GM12864 (cell line): Measurements from ENCODE around the gene DDIT3.
"Not testable (repeated sequence)": the region's sequence is repeated elsewhere in the genome, so short reads cannot be mapped to it uniquely, and the experiment has no call there.

Experiments
- DNase-seq: peaks from one replicate; pipeline ENCODE4 v3.0.0-alpha.2; 2011; ENCODE audit warnings: low read depth
- H3K4me3 ChIP-seq: 2 replicates; pipeline ENCODE4 v1.5.1; 2011; ENCODE audit warnings: mild to moderate bottlenecking, low read depth, low read length, control low read depth
- TF ChIP-seq, protein P1 (sequence below): IDR thresholded peaks from 2 replicates; pipeline ENCODE4 v1.5.1; 2011; ENCODE audit warnings: low read depth, mild to moderate bottlenecking, moderate library complexity, low read length, control low read depth, inconsistent platforms; ENCODE audit errors: missing control alignments

DDIT3 gene

DNA sequence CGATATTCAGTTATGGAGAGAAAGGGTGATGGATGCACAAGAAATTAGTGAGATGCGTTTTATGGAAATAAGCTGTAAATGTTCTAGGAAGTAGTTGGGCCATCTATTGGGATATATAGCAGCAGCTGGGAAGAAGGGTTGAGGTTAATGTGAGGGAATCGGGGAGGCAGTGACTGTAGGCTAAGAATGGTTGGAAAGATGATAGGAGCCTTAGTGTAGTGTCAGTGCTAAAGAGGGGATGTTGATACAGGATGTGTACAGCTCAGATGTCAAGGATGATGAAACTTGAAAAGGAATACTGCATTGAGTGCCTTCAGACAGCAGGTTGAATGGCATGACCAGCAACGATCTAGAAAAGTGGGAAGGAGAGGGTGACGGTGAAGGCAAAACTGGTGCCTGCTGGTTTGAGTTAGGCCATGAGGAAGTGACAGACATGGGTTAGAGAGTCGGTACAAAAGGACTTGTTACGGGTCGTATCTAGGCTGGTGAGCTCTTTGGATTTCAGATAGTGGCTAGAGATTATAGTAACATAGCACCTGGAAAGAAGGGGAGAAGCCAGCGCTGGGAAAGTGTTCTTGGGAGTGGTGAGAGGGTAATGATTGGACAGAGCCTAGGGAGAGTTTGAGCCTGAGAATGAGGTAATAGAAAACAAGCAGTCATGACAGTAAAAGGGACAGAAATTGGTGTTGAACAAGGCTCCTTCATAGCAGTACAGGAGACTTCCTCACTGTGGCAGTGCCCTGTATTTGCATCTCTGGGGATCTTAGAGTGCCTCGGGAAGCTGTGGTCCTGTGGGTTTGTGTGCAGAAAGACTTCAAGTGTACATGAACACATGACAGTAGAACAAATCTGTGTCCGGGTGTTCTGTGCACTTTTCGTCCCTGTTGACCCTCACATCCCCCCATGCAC lies 22.8 kb downstream of the DDIT3 start:
- DNase-seq = no peak
- TF ChIP-seq, protein P1, sequence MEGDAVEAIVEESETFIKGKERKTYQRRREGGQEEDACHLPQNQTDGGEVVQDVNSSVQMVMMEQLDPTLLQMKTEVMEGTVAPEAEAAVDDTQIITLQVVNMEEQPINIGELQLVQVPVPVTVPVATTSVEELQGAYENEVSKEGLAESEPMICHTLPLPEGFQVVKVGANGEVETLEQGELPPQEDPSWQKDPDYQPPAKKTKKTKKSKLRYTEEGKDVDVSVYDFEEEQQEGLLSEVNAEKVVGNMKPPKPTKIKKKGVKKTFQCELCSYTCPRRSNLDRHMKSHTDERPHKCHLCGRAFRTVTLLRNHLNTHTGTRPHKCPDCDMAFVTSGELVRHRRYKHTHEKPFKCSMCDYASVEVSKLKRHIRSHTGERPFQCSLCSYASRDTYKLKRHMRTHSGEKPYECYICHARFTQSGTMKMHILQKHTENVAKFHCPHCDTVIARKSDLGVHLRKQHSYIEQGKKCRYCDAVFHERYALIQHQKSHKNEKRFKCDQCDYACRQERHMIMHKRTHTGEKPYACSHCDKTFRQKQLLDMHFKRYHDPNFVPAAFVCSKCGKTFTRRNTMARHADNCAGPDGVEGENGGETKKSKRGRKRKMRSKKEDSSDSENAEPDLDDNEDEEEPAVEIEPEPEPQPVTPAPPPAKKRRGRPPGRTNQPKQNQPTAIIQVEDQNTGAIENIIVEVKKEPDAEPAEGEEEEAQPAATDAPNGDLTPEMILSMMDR = no peak
- H3K4me3 ChIP-seq = no peak overlapping the region

DNA sequence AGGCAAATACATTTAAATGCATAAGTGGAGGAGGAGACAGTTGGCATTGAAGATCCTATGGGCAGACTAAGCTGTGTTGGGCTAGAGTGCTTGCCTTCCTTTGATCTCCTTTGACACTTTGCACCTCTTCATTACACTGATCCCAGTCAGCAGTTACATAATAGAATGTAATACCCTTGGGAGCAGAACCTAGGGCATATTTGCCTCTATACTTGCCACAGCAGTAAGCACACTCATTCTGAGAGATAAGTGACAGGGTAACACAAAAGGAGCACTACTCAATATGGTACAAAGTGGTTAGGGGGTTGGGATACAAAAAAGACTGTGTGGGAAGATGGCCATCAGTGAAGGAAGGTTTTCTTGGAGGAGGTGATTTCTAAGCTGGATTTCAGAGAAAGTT lies 23.5 kb downstream of the DDIT3 start:
- DNase-seq = no peak
- TF ChIP-seq, protein P1 = no peak
- no peak overlapping the region for H3K4me3 ChIP-seq

DNA sequence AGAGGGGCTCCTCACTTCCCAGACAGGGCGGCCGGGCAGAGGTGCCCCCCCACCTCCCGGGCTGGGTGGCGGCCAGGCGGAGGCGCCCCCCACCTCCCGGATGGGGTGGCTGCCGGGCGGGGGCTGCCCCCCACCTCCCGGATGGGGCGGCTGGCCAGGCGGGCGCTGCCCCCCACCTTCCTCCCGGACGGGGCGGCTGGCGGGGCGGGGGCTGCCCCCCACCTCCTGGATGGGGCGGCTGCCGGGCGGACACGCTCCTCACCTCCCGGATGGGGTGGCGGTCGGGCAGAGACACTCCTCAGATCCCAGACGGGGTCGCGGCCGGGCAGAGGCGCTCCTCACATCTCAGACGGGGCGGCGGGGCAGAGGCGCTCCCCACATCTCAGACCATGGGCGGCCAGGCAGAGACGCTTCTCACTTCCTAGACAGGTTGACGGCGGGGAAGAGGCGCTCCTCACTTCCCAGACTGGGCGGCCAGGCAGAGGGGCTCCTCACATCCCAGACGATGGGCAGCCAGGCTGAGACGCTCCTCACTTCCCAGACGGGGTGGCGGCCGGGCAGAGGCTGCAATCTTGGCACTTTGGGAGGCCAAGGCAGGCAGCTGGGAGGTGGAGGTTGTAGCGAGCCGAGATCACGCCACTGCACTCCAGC lies 25.1 kb downstream of the DDIT3 start:
- DNase-seq, H3K4me3 ChIP-seq: not testable (repeated sequence)

DNA sequence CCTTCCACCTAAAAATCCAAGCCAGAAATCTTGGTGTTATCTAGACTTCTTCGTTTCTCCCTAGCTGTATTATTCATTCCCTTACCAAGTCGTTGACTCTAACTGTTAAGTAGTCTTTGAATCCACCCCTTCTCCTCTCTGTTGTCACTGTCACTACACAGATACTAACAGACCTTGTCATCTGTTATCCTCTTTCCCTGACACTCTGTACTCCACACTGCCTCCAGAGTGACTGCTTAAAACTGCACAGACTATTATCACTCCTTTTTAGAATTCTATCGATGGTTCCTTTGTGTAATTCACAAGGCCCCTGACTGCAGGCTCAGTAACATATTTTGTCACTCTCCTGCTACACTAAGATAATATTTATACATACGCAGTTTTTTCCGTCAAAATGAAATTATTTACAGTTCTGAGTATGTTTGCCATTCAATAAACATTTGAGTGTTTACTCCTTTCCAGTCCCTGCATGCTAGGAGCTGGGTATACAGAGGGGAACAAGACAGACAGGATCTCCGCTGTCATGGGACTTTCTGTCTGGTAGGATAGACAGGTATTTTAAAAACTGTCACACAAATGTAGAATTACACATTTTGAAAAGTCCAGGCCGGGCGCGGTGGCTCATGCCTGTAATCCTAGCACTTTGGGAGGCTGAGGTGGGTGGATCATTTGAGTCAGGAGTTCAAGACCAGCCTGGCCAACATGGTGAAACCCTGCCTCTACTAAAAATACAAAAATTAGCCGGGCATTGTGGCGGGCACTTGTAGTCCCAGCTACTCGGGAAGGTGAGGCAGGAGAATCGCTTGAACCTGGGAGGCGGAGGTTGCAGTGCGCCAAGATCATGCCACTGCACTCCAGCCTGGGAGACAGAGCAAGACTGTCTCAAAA lies 28.7 kb downstream of the DDIT3 start:
- DNase-seq = no peak
- TF ChIP-seq, protein P1 = peak; percentile 34
- H3K4me3 ChIP-seq = no peak overlapping the region

DNA sequence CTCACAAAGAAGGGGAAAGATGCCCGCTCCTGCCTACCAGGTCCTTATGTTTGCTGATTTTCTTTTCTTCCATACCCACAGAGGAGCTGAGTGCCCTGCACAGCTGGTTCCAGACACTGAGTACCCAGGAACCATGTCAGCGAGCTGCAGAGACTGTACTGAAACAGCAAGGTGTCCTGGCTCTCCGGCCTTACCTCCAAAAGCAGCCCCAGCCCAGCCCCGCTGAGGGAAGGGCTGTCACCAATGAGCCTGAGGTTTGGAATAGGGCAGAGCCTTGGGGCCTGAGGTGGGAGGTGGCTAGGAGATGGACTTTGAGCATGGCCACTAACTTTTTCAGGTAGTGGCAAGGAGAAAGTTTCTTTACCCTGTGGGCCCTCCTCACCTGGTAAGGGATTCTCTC lies 30.2 kb downstream of the DDIT3 start:
- DNase-seq = no peak
- TF ChIP-seq, protein P1 = no peak
- no peak overlapping the region for H3K4me3 ChIP-seq

DNA sequence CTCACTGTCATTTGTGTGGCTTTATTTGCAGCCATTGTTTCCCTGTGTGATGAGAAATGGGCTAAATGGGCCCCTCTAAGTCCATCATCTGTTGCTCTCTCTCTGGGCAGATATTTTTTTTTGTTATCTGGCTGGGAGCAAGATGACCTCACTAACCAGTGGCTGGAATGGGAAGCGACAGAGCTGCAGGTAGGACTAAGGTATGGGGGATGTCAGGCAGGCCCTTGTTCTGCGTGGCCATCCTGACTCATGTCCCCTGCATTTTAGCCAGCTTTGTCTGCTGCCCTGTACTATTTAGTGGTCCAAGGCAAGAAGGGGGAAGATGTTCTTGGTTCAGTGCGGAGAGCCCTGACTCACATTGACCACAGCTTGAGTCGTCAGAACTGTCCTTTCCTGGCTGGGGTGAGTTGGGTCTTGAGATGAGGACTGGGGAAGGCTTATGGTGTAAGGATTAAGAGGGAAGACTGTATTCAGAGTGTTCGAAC lies 31.1 kb downstream of the DDIT3 start:
- peak overlapping the region; percentile 97 for H3K4me3 ChIP-seq
- TF ChIP-seq, protein P1 = no peak
- DNase-seq = no peak
